Measurements from ENCODE around the gene AUTS2.

GRCh38 chr7:70772891-70773290 lies 1174.6 kb downstream of the AUTS2 start:
- TF ChIP-seq ZNF658 (tag by site-specific recombination; IDR thresholded peaks at IDR 0.05): no peak
- no peak for TF ChIP-seq ZNF510 (tag by site-specific recombination; IDR thresholded peaks at IDR 0.05; ENCODE audit: insufficient replicate concordance)
- no peak for TF ChIP-seq ZNF341 (tag by site-specific recombination; IDR thresholded peaks at IDR 0.05; ENCODE audit: low read depth)
- TF ChIP-seq ZBTB20 (tag by site-specific recombination; IDR thresholded peaks at IDR 0.05): no peak
- TF ChIP-seq SP3 (tag by site-specific recombination; IDR thresholded peaks at IDR 0.05): no peak
- TF ChIP-seq ZNF513 (tag by site-specific recombination; IDR thresholded peaks at IDR 0.05): no peak
- TF ChIP-seq ZNF488 (tag by site-specific recombination; IDR thresholded peaks at IDR 0.05): no peak
- TF ChIP-seq CTCF (tag by site-specific recombination; IDR thresholded peaks at IDR 0.05): no peak
- TF ChIP-seq ZEB2 (tag by site-specific recombination; IDR thresholded peaks at IDR 0.05): no peak
- no peak for TF ChIP-seq ZXDB (tag by site-specific recombination; IDR thresholded peaks at IDR 0.05)
- no peak for TF ChIP-seq REST (tag by site-specific recombination; IDR thresholded peaks at IDR 0.05)
- TF ChIP-seq PRDM1 (tag by site-specific recombination; IDR thresholded peaks at IDR 0.05): no peak
